Suprapubic skin (tissue), 4 donors: ENCODE data around the gene SPR.

Experiments used
- CTCF ChIP-seq, 2 donors: fragments of 200-600 bp in 1 of 2; fragments of 450-650 bp in 1 of 2; sonication (generic) in 1 of 2; IDR thresholded peaks; one replicate each; pipeline ENCODE4 v1.5.1; 2016 to 2019; ENCODE audit warnings: antibody characterized with exemption in 2 of 2, mild to moderate bottlenecking in 1 of 2, moderate library complexity in 1 of 2
- POLR2A ChIP-seq, 2 donors: fragments of 450-650 bp; IDR thresholded peaks; one replicate each; pipeline ENCODE4 v1.6.1; 2017; ENCODE audit warnings: antibody characterized with exemption in 2 of 2, mild to moderate bottlenecking in 2 of 2, moderate library complexity in 2 of 2
- POLR2AphosphoS5 ChIP-seq, 3 donors: sonication (generic); formaldehyde crosslinking; IDR thresholded peaks; one replicate each; pipeline ENCODE4 v1.6.1; 2017; ENCODE audit warnings: antibody characterized with exemption in 3 of 3

- TF ChIP-seq POLR2AphosphoS5 (IDR thresholded peaks at IDR 0.05) (no peak), CTCF (IDR thresholded peaks at IDR 0.05) (no peak), POLR2A (IDR thresholded peaks at IDR 0.05) (no peak)
Observed at GRCh38 chr2:72926811-72927465, 39.7 kb downstream of the SPR start.
